ENCODE measurements around the gene IQCM.

The IQCM gene

DNA sequence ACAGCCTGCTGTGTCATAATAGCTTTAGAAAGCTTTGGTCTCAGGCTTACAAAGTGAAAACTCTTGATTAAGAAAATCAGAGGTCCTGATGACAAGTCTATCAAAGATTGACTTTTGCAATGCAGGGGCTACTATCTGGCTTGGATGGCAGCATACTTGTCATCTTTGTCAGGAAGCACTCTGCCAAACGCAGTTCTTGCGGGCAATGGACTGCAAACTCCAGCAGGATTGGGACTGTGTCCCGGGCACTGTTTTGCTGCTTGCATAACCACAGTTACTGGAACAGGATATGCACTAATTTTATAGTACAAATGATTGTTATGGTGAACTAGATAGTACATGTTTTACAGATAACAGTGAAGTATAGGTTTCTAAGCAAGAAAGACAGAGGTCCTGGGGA lies 185.6 kb downstream of the IQCM start:
- no peak overlapping the region for H3K4me3 ChIP-seq (ENCODE audit: low read length)
- no peak for TF ChIP-seq CTCF (conservative IDR thresholded peaks at IDR 0.05; ENCODE audit: low read length)
- DNase-seq (ENCODE audit: low read depth) = peak; percentile 48

- peak; percentile 31 for DNase-seq (ENCODE audit: low read depth)
- H3K4me3 ChIP-seq (ENCODE audit: low read length) = no peak overlapping the region
- no peak for TF ChIP-seq CTCF (conservative IDR thresholded peaks at IDR 0.05; ENCODE audit: low read length)
These were observed 209.9 kb downstream of the IQCM start for GRCh38 chr4:149605601-149606378.

GRCh38 chr4:149604827-149605226 lies 210.8 kb downstream of the IQCM start:
- no peak for TF ChIP-seq CTCF (conservative IDR thresholded peaks at IDR 0.05; ENCODE audit: low read length)
- DNase-seq (ENCODE audit: low read depth) = no peak
- no peak overlapping the region for H3K4me3 ChIP-seq (ENCODE audit: low read length)

- no peak for TF ChIP-seq CTCF (conservative IDR thresholded peaks at IDR 0.05; ENCODE audit: low read length)
- DNase-seq (ENCODE audit: low read depth) = peak; percentile 26
- H3K4me3 ChIP-seq (ENCODE audit: low read length) = no peak overlapping the region
These were observed 220.1 kb downstream of the IQCM start for GRCh38 chr4:149595500-149595899.

DNA sequence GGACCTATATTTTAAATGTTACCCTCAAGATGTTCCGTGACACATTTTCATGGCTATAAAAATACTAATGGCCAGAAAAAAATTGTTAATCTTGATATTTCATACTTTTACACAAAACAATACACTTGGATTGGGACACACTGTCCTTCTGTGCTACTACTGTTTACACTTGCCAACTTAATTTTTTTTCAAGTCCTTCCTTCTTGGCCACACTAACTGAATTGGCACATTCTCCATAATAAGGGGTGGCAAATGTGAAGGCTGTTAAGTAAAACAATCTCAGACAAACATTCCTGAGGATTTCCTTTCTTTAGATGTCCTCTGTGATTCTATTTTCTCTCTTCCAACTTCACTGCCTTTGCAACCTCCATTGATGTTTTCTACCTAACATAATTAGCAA lies 225.8 kb downstream of the IQCM start:
- TF ChIP-seq CTCF (conservative IDR thresholded peaks at IDR 0.05; ENCODE audit: low read length) = no peak
- no peak overlapping the region for H3K4me3 ChIP-seq (ENCODE audit: low read length)
- no peak for DNase-seq (ENCODE audit: low read depth)

DNA sequence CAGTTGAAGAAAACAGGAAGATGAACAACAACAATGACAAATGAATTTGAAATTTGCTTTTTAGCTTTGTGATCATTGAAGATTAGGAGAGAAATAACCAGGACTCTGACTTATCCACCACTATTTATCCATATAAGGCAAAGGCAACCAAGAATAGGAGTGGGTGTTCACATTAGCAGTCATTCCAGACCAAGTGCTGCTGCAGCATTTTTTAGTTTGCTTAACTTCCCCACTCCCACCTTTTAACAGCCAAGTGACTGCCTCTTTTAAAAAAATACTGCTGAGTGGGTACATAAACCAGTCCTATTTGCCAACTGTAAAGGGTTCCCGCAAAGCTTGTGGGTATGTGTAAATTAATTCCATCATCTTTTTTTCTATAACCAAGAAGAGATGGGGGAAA lies 230.9 kb downstream of the IQCM start:
- no peak for TF ChIP-seq CTCF (conservative IDR thresholded peaks at IDR 0.05; ENCODE audit: low read length)
- DNase-seq (ENCODE audit: low read depth) = no peak
- no peak overlapping the region for H3K4me3 ChIP-seq (ENCODE audit: low read length)

- DNase-seq (ENCODE audit: low read depth) = no peak
- H3K4me3 ChIP-seq (ENCODE audit: low read length) = no peak overlapping the region
These were observed 240.7 kb downstream of the IQCM start for GRCh38 chr4:149574971-149575370.

More at GRCh38 chr4:149574971-149575370, 240.7 kb downstream of the IQCM start:
- no peak for TF ChIP-seq CTCF (conservative IDR thresholded peaks at IDR 0.05; ENCODE audit: low read length)

All from AG10803 (cell line).